HepG2 (cell line): Measurements from ENCODE around the gene GLCE. TPM values are rescaled to one million over a fixed set of nuclear protein-coding genes. Genes with fewer than 3 reads are reported as not detected.
A peak's percentile ranks its signal among the peaks of the same experiment; 100 is the strongest.

Experiments
- ATAC-seq: fragments of 200-7000 bp; cut with Tn5 transposase; 3 replicates; pipeline ENCODE4 v1.9.1; 2020; ENCODE audit warnings: mild to moderate bottlenecking, moderate library complexity
- BruUV-seq: library from RNA; stranded (reverse); fragments of 400-500 nt; replicated peaks from 2 replicates; lab custom pipeline; 2021; lab: Mats Ljungman, UMichigan
- CTCF ChIA-PET: fragments of 300-600 bp; formaldehyde crosslinking; extraction: SDS; loops from one replicate; lab custom pipeline; 2021; ENCODE audit warnings: low total read pairs, inconsistent platforms, low intra/inter-chr PET ratio; lab: Yijun Ruan, JAX
- POLR2A ChIA-PET: fragments of 350-600 bp; sonication (Branson Sonifier 250); formaldehyde crosslinking; loops from one replicate; lab custom pipeline; 2020; ENCODE audit warnings: antibody characterized with exemption, inconsistent platforms; lab: Yijun Ruan, JAX
- DNase-seq: peaks from one replicate; pipeline ENCODE4 v3.0.0-alpha.2; 2015; ENCODE audit warnings: low spot score
- FAIRE-seq: peaks from 3 replicates; lab custom pipeline; 2011; peaks lifted over from hg19 to GRCh38; lab: Jason Lieb, UNC
- H2AFZ ChIP-seq: one replicate; pipeline ENCODE4 v1.6.1; 2011; ENCODE audit warnings: low read length, inconsistent platforms
- H3K27ac ChIP-seq: fragments of 300-600 bp; 3 replicates; pipeline ENCODE4 v1.8.0; 2011; ENCODE audit warnings: mixed run types, mild to moderate bottlenecking, mixed read lengths, low read length, inconsistent platforms; ENCODE audit not compliant: insufficient read depth; ENCODE audit errors: extremely low read length
- H3K27me3 ChIP-seq, 2 experiments: fragments of 200-600 bp in 1 of 2; 2 replicates in 1 of 2; 3 replicates in 1 of 2; pipeline versions ENCODE4 v1.6.0 to v1.8.0; 2011; ENCODE audit warnings: low read length in 2 of 2, mild to moderate bottlenecking in 2 of 2, moderate library complexity in 2 of 2, inconsistent platforms in 1 of 2; ENCODE audit not compliant: insufficient read depth in 2 of 2, control insufficient read depth in 1 of 2
- H3K36me3 ChIP-seq, 2 experiments: fragments of 200-600 bp in 1 of 2; replicated peaks in 1 of 2; 2 replicates in 1 of 2; 3 replicates in 1 of 2; pipeline versions ENCODE4 v1.5.1 to v1.8.0; 2011; ENCODE audit warnings: low read length in 2 of 2, inconsistent platforms in 1 of 2; ENCODE audit not compliant: insufficient read depth in 2 of 2, control insufficient read depth in 1 of 2
- H3K4me1 ChIP-seq: 2 replicates; pipeline ENCODE4 v1.5.1; 2012; ENCODE audit warnings: low read length, inconsistent platforms; ENCODE audit not compliant: insufficient read depth
- H3K4me2 ChIP-seq: 2 replicates; pipeline ENCODE4 v1.6.0; 2011; ENCODE audit warnings: low read depth, low read length, inconsistent platforms
- H3K4me3 ChIP-seq, 3 experiments: fragments of 200-600 bp in 1 of 3; sonication (generic), shearing (Covaris generic) in 1 of 3; replicated peaks in 1 of 3; 2 replicates each; pipeline ENCODE4 v1.5.1; 2011 to 2016; ENCODE audit warnings: low read length in 3 of 3, inconsistent platforms in 2 of 3, low read depth in 2 of 3, mild to moderate bottlenecking in 2 of 3, control low read depth in 1 of 3, mixed read lengths in 1 of 3; ENCODE audit not compliant: insufficient read depth in 1 of 3
- H3K79me2 ChIP-seq: one replicate; pipeline ENCODE4 v1.6.1; 2011; ENCODE audit warnings: low read length, inconsistent platforms; ENCODE audit not compliant: insufficient read depth
- H3K9ac ChIP-seq: 2 replicates; pipeline ENCODE4 v1.6.0; 2011; ENCODE audit warnings: mild to moderate bottlenecking, low read depth, low read length, inconsistent platforms; ENCODE audit not compliant: insufficient read depth
- H3K9me3 ChIP-seq: 2 replicates; pipeline ENCODE4 v1.5.1; 2012; ENCODE audit warnings: mild to moderate bottlenecking, low read length
- H4K20me1 ChIP-seq: 2 replicates; pipeline ENCODE4 v1.6.0; 2011; ENCODE audit warnings: inconsistent platforms, mild to moderate bottlenecking, low read length, moderate library complexity; ENCODE audit not compliant: insufficient read depth
- HDAC2 ChIP-seq: sonication (generic); formaldehyde crosslinking; IDR thresholded peaks from 2 replicates; pipeline ENCODE4 v1.4.0; 2020; ENCODE audit warnings: missing genetic modification reagents
- SOX6 ChIP-seq, 2 experiments: fragments of 450-650 bp in 1 of 2; sonication (generic) in 1 of 2; formaldehyde crosslinking in 1 of 2; IDR thresholded peaks; 2 replicates each; pipeline versions ENCODE4 v1.4.0 to v1.6.1; 2017 to 2020; ENCODE audit warnings: antibody characterized with exemption in 1 of 2, mild to moderate bottlenecking in 1 of 2, missing genetic modification reagents in 1 of 2
- TARDBP ChIP-seq: sonication (generic); formaldehyde crosslinking; IDR thresholded peaks from 2 replicates; pipeline ENCODE4 v1.8.0; 2022; ENCODE audit warnings: mild to moderate bottlenecking, missing genetic modification reagents
- TBX3 ChIP-seq: fragments of 450-650 bp; IDR thresholded peaks from 2 replicates; pipeline ENCODE4 v1.6.1; 2017; ENCODE audit warnings: antibody characterized with exemption, mild to moderate bottlenecking, inconsistent platforms, borderline replicate concordance
- WIZ ChIP-seq: sonication (generic); formaldehyde crosslinking; IDR thresholded peaks from 2 replicates; pipeline ENCODE4 v1.5.1; 2020; ENCODE audit warnings: mild to moderate bottlenecking, missing genetic modification reagents
- ZFP36L2 ChIP-seq: sonication (generic); formaldehyde crosslinking; IDR thresholded peaks from 2 replicates; pipeline ENCODE4 v1.4.0; 2020; ENCODE audit warnings: missing genetic modification reagents
- ZNF124 ChIP-seq: sonication (generic); formaldehyde crosslinking; IDR thresholded peaks from 2 replicates; pipeline ENCODE4 v1.4.0; 2020; ENCODE audit warnings: missing genetic modification reagents
- ZNF329 ChIP-seq: sonication (generic); formaldehyde crosslinking; IDR thresholded peaks from 2 replicates; pipeline ENCODE4 v1.9.0; 2021; ENCODE audit warnings: low read depth, mild to moderate bottlenecking, missing genetic modification reagents
- ZNF614 ChIP-seq: IDR thresholded peaks from 2 replicates; pipeline ENCODE4 v1.6.1; 2018; ENCODE audit warnings: missing biosample characterization, missing genetic modification reagents, inconsistent platforms, borderline replicate concordance
- ZNF883 ChIP-seq: sonication (generic); formaldehyde crosslinking; IDR thresholded peaks from 2 replicates; pipeline ENCODE4 v1.5.1; 2020; ENCODE audit warnings: mild to moderate bottlenecking, missing genetic modification reagents; ENCODE audit errors: not compliant biosample characterization
- WGBS: methylation state at CpG from one replicate; pipeline ENCODE4 v1.1.6; 2017; ENCODE audit warnings: low lambda C conversion rate; 5-methylcytosine and 5-hydroxymethylcytosine counted together
- in situ Hi-C: cut with HindIII; loops from 2 replicates; pipeline ENCODE4 v1.10.0; 2017; ENCODE audit warnings: low pct_unique_long_range_greater_than_20kb; ENCODE audit not compliant: extremely low pct_ligation_motif_present
- intact Hi-C: fragments of 100-400 bp; cut with micrococcal nuclease; formaldehyde crosslinking; loops from one replicate; pipeline ENCODE4 v1.10.0; 2022; ENCODE audit not compliant: unreplicated experiment
- polyA plus RNA-seq, 8 experiments: library from polyadenylated mRNA; depleted of rRNA in 3 of 8; stranded (reverse) in 7 of 8; unstranded in 1 of 8; fragments of >200 nt; fragmentation: Illumina TruSeq in 4 of 8; extraction: Trizol in 4 of 8; gene quantifications; 2 replicates each; pipeline versions ENCODE4 v1.2.1 to v1.2.3, GENCODE V29; 2011 to 2016; ENCODE audit warnings: low read depth in 4 of 8, missing spikeins in 1 of 8, mixed read lengths in 1 of 8; ENCODE audit not compliant: insufficient read depth in 1 of 8
- total RNA-seq, 5 experiments: library from RNA; depleted of rRNA; stranded (reverse); fragments of >200 nt; fragmentation: Illumina TruSeq; extraction: Trizol; gene quantifications; 2 replicates each; pipeline ENCODE4 v1.2.3, GENCODE V29; 2016; ENCODE audit warnings: low read depth in 1 of 5
- TF ChIP-seq, protein P1 (sequence below): sonication (generic); formaldehyde crosslinking; IDR thresholded peaks from 2 replicates; pipeline ENCODE4 v1.5.1; 2020; ENCODE audit warnings: mild to moderate bottlenecking, missing genetic modification reagents, borderline replicate concordance
- TF ChIP-seq, protein P2 (sequence below): IDR thresholded peaks from 2 replicates; pipeline ENCODE4 v1.6.1; 2016; ENCODE audit warnings: missing genetic modification reagents, missing compliant biosample characterization
- TF ChIP-seq, protein P3 (sequence below): sonication (generic); formaldehyde crosslinking; IDR thresholded peaks from 2 replicates; pipeline ENCODE4 v1.4.0; 2020; ENCODE audit warnings: missing genetic modification reagents

Gene GLCE
- total and polyA plus RNA-seq, 2 of the 13 experiments (the other 11 are each of a cell fraction or from before 2014, with no cell fraction given) = 12.9 to 23.4 TPM

DNA sequence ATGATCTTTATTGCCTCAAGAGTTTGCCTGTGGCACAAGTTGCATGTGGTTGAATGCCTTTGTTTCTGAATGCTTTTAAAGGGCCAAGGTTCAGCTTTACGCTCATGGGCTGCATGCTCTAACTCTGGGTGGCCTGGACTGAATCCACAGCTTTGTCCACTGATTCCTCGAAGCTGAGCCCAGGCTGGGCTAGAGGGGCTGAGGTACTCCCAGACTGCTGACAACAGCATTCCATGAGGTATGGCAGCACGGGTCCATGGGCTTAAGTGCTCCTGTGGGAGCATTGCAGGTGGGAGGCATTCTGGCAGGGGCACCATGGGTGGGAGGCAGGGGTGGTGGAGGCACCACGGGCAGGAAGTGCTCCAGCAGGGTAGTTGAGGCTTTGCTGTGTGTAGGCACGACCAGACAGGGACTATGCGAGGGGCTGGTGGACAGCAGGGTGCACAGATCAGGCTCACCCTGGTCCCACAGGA lies 61.6 kb downstream of the GLCE start:
- H3K27me3 ChIP-seq = no peaks in the 10 kb centered on the region
- peak overlapping the region; percentile 54 for H3K4me2 ChIP-seq
- peak; percentile 75 for DNase-seq
- H3K36me3 ChIP-seq = no peaks in the 10 kb centered on the region
- FAIRE-seq = peak; percentile 64
- in situ Hi-C loops = loop anchor here (5.0 kb wide), 2 partner anchors 60 to 165 kb away; partner anchors contain the start of gene GLCE
- POLR2A ChIA-PET = no interaction called here
- no peak overlapping the region; the same call in 1 of the 2 replicates for H3K9ac ChIP-seq
- H3K4me1 ChIP-seq = peaks cover 61% of the 10 kb centered on the region
- no peaks in the 10 kb centered on the region for H3K79me2 ChIP-seq
- H2AFZ ChIP-seq = no peak overlapping the region
- peak; percentile 82 for ATAC-seq
- CTCF ChIA-PET = no interaction called here
- intact Hi-C loops = no loop called here
- BruUV-seq = no TSS peak
- H4K20me1 ChIP-seq = no peaks in the 10 kb centered on the region
- H3K4me3 ChIP-seq = no peak overlapping the region
- peaks cover 9% of the 10 kb centered on the region; the same call in 1 of the 2 replicates for H3K9me3 ChIP-seq
- 10% methylated on average over 1 of the region's 6 CpGs for WGBS
- H3K27ac ChIP-seq = peak overlapping the region; percentile 64
- TF ChIP-seq, protein P1, sequence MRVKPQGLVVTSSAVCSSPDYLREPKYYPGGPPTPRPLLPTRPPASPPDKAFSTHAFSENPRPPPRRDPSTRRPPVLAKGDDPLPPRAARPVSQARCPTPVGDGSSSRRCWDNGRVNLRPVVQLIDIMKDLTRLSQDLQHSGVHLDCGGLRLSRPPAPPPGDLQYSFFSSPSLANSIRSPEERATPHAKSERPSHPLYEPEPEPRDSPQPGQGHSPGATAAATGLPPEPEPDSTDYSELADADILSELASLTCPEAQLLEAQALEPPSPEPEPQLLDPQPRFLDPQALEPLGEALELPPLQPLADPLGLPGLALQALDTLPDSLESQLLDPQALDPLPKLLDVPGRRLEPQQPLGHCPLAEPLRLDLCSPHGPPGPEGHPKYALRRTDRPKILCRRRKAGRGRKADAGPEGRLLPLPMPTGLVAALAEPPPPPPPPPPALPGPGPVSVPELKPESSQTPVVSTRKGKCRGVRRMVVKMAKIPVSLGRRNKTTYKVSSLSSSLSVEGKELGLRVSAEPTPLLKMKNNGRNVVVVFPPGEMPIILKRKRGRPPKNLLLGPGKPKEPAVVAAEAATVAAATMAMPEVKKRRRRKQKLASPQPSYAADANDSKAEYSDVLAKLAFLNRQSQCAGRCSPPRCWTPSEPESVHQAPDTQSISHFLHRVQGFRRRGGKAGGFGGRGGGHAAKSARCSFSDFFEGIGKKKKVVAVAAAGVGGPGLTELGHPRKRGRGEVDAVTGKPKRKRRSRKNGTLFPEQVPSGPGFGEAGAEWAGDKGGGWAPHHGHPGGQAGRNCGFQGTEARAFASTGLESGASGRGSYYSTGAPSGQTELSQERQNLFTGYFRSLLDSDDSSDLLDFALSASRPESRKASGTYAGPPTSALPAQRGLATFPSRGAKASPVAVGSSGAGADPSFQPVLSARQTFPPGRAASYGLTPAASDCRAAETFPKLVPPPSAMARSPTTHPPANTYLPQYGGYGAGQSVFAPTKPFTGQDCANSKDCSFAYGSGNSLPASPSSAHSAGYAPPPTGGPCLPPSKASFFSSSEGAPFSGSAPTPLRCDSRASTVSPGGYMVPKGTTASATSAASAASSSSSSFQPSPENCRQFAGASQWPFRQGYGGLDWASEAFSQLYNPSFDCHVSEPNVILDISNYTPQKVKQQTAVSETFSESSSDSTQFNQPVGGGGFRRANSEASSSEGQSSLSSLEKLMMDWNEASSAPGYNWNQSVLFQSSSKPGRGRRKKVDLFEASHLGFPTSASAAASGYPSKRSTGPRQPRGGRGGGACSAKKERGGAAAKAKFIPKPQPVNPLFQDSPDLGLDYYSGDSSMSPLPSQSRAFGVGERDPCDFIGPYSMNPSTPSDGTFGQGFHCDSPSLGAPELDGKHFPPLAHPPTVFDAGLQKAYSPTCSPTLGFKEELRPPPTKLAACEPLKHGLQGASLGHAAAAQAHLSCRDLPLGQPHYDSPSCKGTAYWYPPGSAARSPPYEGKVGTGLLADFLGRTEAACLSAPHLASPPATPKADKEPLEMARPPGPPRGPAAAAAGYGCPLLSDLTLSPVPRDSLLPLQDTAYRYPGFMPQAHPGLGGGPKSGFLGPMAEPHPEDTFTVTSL (CRISPR knock-in tag) = no peak
- TF ChIP-seq SOX6 (IDR thresholded peaks at IDR 0.05) = no peak
- peak; percentile 90 for TF ChIP-seq SOX6 (CRISPR knock-in tag; IDR thresholded peaks at IDR 0.05)
- TF ChIP-seq, protein P2, sequence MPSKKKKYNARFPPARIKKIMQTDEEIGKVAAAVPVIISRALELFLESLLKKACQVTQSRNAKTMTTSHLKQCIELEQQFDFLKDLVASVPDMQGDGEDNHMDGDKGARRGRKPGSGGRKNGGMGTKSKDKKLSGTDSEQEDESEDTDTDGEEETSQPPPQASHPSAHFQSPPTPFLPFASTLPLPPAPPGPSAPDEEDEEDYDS (CRISPR knock-in tag) = peak; percentile 24; the same call in 1 of the 2 replicates
- TF ChIP-seq ZNF883 (CRISPR knock-in tag) = no peak
- TF ChIP-seq HDAC2 (CRISPR knock-in tag) = peak; percentile 43; the same call in 1 of the 2 replicates
- no peak for TF ChIP-seq ZNF329
- TF ChIP-seq ZFP36L2 (CRISPR knock-in tag) = no peak
- no peak for TF ChIP-seq WIZ (CRISPR knock-in tag)
- TF ChIP-seq, protein P3, sequence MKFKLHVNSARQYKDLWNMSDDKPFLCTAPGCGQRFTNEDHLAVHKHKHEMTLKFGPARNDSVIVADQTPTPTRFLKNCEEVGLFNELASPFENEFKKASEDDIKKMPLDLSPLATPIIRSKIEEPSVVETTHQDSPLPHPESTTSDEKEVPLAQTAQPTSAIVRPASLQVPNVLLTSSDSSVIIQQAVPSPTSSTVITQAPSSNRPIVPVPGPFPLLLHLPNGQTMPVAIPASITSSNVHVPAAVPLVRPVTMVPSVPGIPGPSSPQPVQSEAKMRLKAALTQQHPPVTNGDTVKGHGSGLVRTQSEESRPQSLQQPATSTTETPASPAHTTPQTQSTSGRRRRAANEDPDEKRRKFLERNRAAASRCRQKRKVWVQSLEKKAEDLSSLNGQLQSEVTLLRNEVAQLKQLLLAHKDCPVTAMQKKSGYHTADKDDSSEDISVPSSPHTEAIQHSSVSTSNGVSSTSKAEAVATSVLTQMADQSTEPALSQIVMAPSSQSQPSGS (CRISPR knock-in tag) = 0 out of 2 replicates have a peak, but pooled peaks have one; percentile 13
- TF ChIP-seq TARDBP (CRISPR knock-in tag) = peak; percentile 22; the same call in 1 of the 2 replicates
- 0 out of 2 replicates have a peak, but pooled peaks have one; percentile 40 for TF ChIP-seq ZNF124 (CRISPR knock-in tag)
- TF ChIP-seq ZNF614 (CRISPR knock-in tag) = peak; percentile 47; the same call in 1 of the 2 replicates
- no peak for TF ChIP-seq TBX3
